Measurements from ENCODE around the gene ARHGAP24. TPM values are rescaled to one million over a fixed set of nuclear protein-coding genes. Genes with fewer than 3 reads are reported as not detected.
A peak's percentile ranks its signal among the peaks of the same experiment; 100 is the strongest.
"Not testable (repeated sequence)": the region's sequence is repeated elsewhere in the genome, so short reads cannot be mapped to it uniquely, and the experiment has no call there.

The ARHGAP24 gene
- total RNA-seq, 4 donors from 2014 or later = 17.8 to 65.2 (median 27.2) TPM

DNA sequence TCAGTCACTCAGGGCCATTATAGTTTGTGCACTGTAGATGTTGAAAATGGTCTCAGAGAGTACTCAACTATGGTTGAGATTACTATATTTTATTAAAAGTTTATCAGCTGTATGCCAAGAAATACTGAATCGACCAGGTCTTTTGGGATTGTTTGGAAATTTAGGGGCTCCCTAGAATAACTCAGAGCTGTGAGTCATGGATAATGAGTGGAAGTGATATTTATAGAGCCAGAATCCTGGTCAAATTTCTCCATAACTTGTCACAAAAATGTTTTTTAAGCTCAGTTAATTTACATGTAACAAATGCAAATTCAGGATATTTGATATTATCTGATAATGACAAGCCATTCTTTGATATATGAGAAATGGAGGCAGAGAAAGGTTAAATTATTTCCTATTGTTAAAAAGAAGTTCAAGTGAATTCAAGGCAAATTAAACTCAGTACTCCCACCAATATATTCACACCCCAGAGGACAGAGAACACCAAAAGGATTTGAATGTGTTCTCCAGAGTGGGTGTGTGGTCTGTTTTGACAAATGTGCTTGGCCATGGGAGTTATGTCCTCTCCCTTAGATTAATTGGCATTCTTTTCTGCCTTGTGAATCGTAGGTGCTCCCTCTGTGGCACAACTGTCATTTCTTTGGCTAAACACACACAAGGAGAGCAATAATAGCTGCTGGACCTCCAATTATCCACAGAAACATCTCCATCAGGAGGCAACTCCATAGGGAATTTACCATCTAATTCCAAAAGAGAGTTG is 37.7 kb downstream of the ARHGAP24 start:
- Histone ChIP-seq H3K4me1 (peaks cover 25% of the 10 kb centered on the region), H3K36me3 (no peaks in the 10 kb centered on the region), H3K27me3 (no peaks in the 10 kb centered on the region), H3K4me3 (no peak overlapping the region), H3K9me3 (no peaks in the 10 kb centered on the region), H3K27ac (no peak overlapping the region)
- DNase-seq (ENCODE audit: low spot score in 2 of 2) = no peak
- 32% methylated on average over 2 of the region's 2 CpGs for WGBS
- TF ChIP-seq POLR2AphosphoS5 (IDR thresholded peaks at IDR 0.05) (no peak), POLR2A (IDR thresholded peaks at IDR 0.05) (no peak), EP300 (IDR thresholded peaks at IDR 0.05) (no peak)
- TF ChIP-seq, protein P1, sequence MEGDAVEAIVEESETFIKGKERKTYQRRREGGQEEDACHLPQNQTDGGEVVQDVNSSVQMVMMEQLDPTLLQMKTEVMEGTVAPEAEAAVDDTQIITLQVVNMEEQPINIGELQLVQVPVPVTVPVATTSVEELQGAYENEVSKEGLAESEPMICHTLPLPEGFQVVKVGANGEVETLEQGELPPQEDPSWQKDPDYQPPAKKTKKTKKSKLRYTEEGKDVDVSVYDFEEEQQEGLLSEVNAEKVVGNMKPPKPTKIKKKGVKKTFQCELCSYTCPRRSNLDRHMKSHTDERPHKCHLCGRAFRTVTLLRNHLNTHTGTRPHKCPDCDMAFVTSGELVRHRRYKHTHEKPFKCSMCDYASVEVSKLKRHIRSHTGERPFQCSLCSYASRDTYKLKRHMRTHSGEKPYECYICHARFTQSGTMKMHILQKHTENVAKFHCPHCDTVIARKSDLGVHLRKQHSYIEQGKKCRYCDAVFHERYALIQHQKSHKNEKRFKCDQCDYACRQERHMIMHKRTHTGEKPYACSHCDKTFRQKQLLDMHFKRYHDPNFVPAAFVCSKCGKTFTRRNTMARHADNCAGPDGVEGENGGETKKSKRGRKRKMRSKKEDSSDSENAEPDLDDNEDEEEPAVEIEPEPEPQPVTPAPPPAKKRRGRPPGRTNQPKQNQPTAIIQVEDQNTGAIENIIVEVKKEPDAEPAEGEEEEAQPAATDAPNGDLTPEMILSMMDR (IDR thresholded peaks at IDR 0.05) = no peak

DNA sequence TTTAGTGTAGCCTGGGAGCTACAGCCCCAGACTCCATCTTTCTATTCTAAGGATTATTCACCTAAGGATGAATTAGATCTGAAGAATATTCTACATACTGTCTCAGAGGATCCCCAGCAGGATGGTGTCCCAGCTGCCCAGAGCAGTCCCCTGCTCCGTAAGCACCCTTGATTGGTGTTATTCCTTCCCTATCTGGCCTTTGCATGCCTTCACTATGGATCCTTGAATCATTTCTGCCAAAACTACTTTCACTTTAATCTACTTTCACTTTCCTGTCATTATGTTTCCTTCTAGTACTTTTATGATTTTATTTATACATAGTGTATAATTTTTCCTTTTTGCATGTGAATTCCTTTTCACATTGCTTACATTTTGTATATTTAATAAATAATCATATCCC is 39.2 kb downstream of the ARHGAP24 start:
- 34% methylated on average over 1 of the region's 1 CpG for WGBS
- H3K4me3 ChIP-seq = peak overlapping the region; percentile 18
- TF ChIP-seq EP300 (IDR thresholded peaks at IDR 0.05) (no peak), POLR2A (IDR thresholded peaks at IDR 0.05) (no peak), POLR2AphosphoS5 (IDR thresholded peaks at IDR 0.05) (no peak)
- TF ChIP-seq, protein P1 (IDR thresholded peaks at IDR 0.05) = no peak

DNA sequence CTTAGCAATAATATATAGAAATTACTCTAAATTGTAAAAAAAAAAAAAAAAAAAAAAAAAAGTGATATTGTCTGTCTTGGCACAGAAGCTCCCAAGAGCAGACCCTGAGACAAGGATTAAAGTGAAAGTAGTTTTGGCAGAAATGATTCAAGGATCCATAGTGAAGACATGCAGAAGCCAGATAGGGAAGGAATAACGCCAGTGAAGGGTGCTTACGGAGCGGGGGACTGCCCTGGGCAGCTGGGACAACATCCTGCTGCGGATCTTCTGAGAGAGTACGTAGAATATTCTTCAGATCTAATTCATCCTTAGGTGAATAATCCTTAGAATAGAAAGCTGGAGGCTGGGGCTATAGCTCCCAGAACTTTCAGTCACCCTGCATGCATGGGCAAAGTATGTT is 39.8 kb downstream of the ARHGAP24 start:
- Histone ChIP-seq H3K4me1 (peaks cover 19% of the 10 kb centered on the region), H3K4me3 (peak overlapping the region; percentile 18), H3K9me3 (no peaks in the 10 kb centered on the region), H3K27me3 (no peaks in the 10 kb centered on the region), H3K27ac (no peak overlapping the region), H3K36me3 (no peaks in the 10 kb centered on the region)
- DNase-seq (ENCODE audit: low spot score in 2 of 2) = no peak
- TF ChIP-seq, protein P1 (IDR thresholded peaks at IDR 0.05) = no peak
- TF ChIP-seq POLR2AphosphoS5 (IDR thresholded peaks at IDR 0.05) (no peak), EP300 (IDR thresholded peaks at IDR 0.05) (no peak), POLR2A (IDR thresholded peaks at IDR 0.05) (no peak)
- WGBS = 41% methylated on average over 5 of the region's 5 CpGs

More for the DNA sequence above, 39.2 kb downstream of the ARHGAP24 start:
- H3K9me3 ChIP-seq = no peaks in the 10 kb centered on the region
- H3K36me3 ChIP-seq = no peaks in the 10 kb centered on the region
- H3K4me1 ChIP-seq = peaks cover 19% of the 10 kb centered on the region
- H3K27me3 ChIP-seq = no peaks in the 10 kb centered on the region
- no peak overlapping the region for H3K27ac ChIP-seq
- DNase-seq (ENCODE audit: low spot score in 2 of 2) = no peak

DNA sequence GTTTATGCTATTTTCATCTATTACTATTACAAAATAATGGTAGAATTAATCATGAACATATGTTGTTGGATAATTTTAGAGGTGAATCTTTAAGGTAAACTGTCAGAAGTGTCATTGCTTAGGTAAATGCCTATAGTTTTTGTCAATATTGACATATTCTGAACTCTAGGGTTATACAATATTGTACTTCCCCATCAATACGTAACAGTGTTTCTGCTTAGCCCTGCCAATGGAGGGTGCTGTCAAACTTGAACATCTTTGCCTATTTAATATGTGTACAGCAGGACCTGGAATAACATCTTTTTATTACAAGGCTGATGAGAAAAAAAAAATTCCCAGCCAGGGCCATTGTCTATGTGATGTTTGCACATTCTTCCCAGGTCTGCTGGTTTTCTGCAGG is 40.8 kb downstream of the ARHGAP24 start:
- Histone ChIP-seq H3K9me3 (no peaks in the 10 kb centered on the region), H3K36me3 (no peaks in the 10 kb centered on the region), H3K27me3 (no peaks in the 10 kb centered on the region), H3K27ac (no peak overlapping the region), H3K4me1 (peaks cover 19% of the 10 kb centered on the region), H3K4me3 (no peak overlapping the region)
- no peak for DNase-seq (ENCODE audit: low spot score in 2 of 2)
- TF ChIP-seq, protein P1 (IDR thresholded peaks at IDR 0.05) = no peak
- TF ChIP-seq POLR2A (IDR thresholded peaks at IDR 0.05) (no peak), EP300 (IDR thresholded peaks at IDR 0.05) (no peak), POLR2AphosphoS5 (IDR thresholded peaks at IDR 0.05) (no peak)
- 38% methylated on average over 1 of the region's 1 CpG for WGBS

DNA sequence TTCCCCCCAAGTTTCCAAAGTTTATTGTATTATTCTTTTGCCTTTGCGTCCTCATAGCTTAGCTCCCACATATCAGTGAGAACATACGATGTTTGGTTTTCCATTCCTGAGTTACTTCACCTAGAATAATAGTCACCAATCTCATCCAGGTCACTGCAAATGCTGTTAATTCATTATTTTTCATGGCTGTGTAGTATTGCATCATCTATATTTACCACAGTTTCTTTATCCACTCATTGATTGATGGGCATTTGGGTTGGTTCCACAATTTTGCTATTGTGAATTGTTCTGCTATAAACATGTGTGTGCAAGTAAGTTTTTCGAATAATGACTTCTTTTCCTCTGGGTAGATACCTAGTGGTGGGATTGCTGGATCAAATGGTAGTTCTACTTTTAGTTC is 43.6 kb downstream of the ARHGAP24 start:
- DNase-seq (ENCODE audit: low spot score in 2 of 2); H3K27ac ChIP-seq; H3K27me3 ChIP-seq; H3K36me3 ChIP-seq; H3K9me3 ChIP-seq; H3K4me1 ChIP-seq; H3K4me3 ChIP-seq: not testable (repeated sequence)
- WGBS = 91% methylated on average over 3 of the region's 3 CpGs
